GM18498 (cell line): Measurements from ENCODE around the gene NHLRC2.
"Not testable (repeated sequence)": the region's sequence is repeated elsewhere in the genome, so short reads cannot be mapped to it uniquely, and the experiment has no call there.

Source experiments
- ATAC-seq: cut with Tn5 transposase; IDR thresholded peaks from one replicate; pipeline ENCODE4 v1.9.1; 2021; ENCODE audit warnings: mild to moderate bottlenecking, moderate library complexity; ENCODE audit not compliant: unreplicated experiment

Gene NHLRC2

DNA sequence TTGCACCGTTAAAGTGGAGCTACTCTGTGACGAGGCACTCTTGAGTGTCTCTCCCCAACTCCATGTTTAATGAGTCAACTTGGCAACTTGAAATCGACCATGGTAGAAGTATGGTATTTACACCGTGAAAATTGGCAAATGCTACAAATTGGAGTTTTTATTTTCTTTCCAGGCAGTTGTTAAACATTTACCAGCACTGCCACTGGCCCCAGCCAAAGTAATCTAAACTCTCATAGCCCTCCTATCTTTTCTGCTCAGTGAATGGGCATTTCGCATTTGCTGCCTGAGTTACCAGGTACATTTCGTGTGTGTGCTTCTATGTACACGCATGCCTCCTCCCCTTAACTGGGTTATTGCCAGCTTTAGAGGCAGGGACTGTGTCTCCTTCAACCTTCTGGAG lies 83.3 kb downstream of the NHLRC2 start:
- ATAC-seq = no peak

DNA sequence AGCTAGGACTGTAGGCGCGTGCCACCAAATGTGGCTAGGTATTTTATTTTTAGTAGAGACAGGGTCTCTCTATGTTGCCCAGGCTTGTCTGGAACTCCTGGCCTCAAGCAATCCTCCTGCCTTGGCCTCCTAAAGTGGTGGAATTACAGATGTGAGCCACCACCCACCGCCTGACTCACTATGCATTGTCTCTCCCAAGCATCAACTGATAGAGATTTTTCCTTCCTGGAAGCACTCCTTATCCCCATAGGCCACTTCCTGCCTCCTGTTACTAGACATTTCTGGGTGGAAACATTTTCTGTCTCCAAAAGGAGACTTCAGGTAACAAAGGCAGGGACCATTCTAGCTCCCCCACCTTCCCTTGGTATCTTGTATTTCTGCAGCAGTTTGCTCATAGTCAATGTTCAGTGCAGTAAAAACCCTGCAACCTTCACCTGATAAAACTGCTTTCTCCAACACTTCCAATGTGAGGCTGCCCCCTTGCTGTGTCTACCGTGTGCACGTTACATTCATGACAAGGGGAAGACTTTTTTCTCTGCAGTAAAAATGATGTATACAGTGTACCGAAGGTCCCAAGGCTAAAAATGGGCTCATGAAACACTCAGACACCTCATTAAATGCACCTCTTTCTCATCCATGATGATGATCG lies 84.9 kb downstream of the NHLRC2 start:
- ATAC-seq = no peak

DNA sequence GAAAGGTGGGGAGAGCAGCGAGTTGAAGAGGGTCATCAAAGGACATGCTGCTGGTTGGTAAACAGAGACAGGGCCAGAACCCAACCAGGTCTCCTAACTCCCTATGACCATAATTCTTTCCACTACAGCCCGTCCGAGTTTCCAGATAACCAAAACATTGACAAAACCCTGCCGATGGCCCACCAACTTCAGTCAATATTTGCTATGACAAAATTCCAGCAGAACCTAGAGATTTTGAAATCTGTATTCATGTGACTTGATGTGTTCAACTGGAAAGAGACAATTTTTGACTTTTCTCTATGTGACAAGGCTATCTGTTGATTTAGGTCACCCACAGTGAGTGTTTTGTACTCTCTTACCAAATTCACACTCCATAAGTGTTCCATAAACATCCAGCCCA lies 86.7 kb downstream of the NHLRC2 start:
- ATAC-seq = no peak

DNA sequence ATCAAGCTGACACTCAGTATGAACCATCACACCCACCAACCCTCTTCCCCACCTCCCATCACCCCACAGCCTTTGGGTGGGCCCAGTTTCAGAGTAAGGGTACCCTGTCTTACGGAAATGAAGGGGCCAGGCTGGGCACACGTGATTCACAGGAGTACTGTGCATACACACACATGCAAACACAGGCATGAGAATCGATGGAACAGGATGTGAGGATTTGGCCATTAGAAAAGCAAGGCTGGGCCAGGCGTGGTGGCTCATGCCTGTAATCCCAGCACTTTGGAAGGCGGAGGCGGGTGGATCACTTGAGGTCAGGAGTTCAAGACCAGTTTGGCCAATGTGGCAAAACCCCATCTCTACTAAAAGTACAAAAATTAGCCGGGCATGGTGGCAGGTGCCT lies 88.7 kb downstream of the NHLRC2 start:
- not testable (repeated sequence) for ATAC-seq

DNA sequence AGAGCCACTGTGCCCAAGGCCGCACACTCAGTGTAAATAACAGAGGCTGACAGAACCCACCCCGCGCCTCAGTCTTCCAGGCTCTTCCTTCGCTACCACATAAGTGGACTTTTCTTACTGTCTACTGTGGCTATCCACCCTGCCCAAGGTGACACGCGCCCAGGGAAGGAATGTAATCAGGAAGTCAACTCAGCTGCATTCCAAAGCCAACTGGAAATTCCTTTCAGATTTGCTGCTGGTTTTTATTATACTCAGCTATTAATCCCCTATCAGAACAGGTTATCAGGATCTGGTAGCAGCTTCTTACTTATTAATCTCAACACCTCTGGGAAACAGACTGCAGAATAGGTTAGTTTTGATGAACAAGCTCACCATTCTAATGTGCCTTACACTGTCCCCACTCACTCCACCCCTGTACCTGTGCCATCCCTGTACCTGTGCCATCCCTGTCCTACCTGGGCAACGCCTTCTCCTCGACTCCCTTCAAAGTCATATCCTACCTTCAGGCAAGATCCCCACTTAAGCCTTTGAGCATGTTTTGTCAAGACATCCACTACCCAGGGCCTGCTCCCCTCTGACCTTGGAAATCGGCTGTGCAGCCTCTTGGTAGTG lies 90.7 kb downstream of the NHLRC2 start:
- no peak for ATAC-seq

DNA sequence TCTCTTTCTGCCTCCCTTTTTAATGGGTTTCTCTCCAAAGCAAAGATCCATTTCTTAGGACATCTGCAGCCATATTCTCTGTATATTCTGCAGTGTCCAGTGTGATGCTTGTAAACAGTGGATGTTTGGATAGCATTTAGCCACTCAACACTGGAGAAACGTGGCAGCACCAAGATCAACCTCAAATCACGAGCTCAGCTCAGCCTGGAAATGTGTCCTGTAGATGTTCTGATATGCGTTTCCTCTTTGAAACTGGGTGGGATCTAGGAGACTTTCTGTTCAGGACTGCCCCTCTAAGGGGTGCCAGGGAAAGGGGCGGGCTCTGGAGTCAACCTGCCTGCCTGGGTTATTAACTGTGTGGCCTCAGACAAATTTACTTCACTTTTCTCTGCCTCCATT lies 91.2 kb downstream of the NHLRC2 start:
- no peak for ATAC-seq

DNA sequence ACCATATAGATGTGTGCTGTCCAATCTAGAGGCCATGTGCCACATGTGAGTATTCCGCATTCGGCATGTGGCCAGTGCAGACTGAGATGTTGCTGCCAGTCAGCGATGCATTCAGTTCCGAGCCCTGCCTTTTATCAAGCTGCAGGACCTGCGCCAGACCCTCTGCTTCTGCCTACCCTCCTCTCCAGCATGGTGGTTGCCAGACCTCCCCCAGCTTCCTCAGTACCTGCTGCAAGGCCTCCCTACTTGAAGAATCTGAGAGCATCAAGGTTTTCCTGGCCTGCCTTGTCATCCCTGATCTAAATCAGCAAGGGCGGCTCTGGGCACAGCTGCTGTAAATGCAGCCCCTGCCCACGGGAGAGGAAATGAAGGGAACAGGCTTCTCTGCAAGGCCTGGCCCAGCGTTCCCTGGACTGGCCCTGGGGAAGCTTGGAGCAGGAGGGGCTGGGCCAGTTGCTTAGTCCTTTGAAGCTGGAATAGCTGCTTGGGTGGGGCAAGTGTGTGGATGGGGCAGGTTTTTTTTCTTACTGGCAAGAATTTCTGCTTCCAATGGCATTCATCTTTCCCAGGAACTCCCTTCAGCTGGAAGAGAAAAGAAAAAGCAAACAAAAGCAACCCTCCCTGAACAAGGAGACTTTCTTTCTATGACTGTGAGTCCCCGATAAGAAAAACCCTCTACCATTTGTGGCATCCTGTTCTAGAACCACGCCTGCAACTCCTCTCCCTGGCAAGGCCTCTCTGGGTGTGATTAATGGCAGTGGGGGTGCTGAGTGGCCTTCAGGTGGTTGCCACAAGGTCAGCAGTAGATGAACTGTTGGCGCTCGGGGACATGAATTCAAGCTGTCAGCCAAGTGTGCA lies 93.0 kb downstream of the NHLRC2 start:
- no peak for ATAC-seq

DNA sequence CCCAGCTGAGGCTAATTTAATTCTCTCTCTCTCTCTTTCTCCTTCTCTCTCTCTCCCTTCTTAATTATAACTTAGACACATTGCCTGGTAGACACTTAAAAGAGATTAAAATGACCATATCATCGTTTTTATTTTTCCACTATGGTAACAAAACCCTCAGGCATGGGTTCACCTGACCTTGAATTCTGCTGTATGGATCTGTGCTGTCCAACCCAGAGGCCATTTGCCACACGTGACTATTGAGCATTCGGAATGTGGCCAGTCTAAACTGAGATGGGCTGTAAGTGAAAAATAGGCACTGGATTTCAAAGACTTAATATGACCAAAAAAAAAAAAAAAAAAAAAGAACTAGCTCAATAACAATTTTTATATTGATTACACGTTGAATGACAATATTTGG lies 93.6 kb downstream of the NHLRC2 start:
- no peak for ATAC-seq

DNA sequence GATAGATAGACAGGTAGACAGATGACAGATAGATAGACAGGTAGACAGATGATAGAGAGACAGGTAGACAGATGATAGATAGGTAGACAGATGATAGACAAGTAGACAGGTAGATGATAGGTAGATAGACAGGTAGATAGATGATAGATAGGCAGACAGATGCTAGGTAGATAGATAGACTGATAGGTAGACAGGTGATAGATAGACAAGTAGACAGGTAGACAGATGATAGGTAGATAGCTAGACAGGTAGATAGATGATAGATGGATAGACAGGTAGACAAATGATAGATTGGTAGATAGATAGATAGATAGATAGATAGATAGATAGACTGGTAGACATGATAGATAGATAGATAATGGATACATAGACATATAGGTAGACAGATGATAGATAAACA lies 95.8 kb downstream of the NHLRC2 start:
- ATAC-seq = no peak

DNA sequence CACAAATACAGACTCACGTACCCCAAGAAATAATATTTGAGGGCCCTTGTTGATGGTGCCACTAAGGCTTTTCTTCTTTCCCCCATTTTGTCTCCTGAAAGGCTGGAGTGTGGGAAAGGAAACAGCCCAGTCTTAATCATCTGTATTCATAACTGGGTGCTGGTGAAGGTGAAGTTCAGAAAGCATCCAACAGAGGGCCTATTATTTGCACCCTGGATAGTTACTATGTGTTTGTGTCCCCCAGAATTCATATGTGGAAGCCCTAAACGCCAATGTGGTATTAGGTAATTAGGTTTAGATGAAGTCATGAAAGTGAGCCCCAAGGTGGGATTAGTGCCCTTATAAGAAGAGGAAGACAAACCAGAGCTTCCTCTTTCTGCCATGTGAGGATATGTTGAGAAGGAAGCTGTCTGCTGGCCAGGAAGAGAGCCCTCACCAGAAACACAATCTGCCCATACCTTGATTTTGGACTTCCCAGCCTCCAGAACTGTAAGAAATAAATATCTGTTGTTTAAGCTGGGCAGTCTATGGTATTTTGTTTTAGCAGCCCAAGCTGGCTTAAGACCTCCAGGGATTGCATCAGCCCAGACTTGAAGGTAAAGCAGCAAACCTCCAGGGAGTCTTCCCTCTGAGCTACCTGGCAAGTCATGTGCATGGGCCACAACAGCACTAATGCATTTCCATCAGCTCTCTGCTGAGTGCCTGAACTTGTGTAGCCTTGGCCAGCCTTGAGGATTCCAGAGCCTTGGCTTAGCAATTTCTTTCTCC lies 99.2 kb downstream of the NHLRC2 start:
- no peak for ATAC-seq

DNA sequence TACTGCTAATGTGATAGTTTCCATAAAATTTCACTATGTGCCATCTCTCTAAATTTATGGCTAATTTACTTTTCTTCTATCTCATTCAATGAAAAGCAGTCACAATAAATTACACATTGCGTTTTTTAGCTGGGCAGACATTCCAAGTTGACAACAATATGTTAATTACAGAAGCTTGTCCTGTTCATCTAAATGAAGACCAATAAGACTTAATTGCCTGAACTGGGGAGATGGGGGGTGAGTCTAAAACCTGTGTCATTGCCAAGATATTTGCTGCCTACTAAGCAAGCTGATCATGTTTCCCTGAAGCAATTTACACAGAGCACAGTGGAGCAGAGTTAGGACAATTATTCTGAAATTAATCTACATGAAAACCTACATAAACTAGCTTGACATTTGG lies 99.9 kb downstream of the NHLRC2 start:
- ATAC-seq = no peak

DNA sequence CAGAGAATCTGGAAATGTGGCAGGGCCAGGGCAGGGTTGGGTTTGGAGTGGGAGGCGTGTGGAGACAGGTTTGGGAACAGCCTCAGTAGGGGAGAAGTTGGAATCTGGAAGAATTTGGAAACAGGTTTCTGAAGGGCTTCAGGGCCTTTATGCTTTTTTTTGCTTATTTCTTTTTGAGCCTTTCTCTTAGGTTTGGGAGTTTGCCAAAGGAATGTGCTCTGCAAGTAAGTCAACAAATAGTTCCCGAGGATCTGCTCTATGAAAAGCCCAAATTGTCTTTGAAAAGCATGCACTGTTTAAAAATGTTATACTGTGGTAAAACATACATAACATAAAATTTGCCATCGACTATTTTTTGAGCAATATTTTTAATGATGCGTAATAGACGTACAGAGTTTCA lies 102.6 kb downstream of the NHLRC2 start:
- no peak for ATAC-seq

DNA sequence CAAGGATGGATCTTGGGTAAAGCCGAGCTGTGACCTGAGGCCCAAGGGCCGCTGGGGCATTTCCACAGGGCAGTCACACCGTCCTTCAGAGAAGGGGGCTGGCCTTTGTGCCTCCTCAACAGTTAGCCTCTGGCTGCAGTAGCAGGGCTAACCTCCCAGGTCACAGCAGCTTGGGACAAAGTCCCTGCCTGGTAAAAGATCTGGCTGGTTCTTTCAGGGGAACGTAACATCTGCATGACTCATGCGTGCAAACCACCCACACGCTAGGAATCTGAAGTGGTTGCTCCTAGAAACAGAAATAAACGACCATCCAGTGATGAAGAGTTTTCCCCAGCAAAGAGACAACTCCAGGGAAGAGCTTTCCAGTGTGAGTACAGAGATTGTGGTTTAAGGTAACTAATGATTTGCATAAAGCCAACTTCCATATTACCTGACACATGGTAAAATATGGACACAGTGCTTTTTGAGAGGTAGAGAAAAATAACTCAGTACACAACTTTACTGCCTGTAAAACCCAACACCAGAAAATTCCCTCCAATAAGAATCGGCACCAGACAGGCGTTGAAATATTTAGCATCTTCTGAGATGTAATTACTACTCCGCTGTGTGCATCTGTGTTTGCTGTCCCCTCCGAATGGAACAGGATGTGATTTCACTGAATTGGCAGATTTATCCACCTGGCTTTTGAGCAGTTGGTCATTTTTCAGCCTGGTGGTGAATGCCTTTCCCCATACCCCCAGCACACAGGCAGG lies 104.3 kb downstream of the NHLRC2 start:
- no peak for ATAC-seq

DNA sequence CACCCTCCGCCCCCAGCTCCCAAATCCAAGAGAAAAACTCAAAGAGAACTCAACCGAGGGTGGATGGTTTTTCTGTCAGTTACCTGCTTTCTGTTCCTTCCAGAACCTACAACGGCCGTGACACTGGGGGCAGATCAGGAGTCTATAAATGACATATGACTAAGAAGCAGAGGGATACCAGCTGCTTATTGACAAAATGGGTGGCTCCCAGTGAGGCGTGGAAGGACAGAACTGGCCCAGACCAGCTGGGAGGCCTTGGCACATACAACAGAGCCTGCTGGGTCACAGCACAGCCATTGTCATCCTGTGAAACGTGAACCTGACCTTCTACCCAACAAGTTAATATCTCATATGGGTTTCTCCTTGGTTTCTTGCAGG lies 104.9 kb downstream of the NHLRC2 start:
- ATAC-seq = peak; percentile 46

DNA sequence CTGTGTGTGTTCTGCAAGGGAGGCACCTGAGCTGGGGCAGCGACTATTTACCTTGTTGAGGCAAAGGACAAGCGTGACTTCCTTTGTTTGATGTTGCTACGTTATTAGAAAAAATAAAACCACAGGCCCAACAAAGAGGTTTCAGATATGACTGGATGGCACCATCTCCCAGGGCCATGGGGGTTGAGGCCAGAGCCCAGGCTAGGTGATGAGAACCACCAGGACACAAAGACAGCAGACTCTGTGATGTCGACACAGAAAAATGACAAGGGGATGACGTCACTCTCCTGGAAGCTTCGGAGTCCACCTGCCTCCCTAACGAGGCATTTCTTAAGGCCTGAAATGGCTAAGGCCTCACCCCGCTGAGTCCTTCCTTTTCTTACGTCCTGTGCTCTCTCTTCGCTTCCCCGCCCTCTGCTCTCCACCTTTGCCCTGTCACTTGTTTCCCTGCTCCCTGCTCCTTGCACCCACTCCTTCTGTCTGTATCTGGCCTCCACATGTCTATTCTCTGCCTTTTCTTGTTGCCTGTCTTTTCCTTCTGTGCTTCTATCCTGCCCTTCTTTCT lies 106.2 kb downstream of the NHLRC2 start:
- ATAC-seq = peak; percentile 56

DNA sequence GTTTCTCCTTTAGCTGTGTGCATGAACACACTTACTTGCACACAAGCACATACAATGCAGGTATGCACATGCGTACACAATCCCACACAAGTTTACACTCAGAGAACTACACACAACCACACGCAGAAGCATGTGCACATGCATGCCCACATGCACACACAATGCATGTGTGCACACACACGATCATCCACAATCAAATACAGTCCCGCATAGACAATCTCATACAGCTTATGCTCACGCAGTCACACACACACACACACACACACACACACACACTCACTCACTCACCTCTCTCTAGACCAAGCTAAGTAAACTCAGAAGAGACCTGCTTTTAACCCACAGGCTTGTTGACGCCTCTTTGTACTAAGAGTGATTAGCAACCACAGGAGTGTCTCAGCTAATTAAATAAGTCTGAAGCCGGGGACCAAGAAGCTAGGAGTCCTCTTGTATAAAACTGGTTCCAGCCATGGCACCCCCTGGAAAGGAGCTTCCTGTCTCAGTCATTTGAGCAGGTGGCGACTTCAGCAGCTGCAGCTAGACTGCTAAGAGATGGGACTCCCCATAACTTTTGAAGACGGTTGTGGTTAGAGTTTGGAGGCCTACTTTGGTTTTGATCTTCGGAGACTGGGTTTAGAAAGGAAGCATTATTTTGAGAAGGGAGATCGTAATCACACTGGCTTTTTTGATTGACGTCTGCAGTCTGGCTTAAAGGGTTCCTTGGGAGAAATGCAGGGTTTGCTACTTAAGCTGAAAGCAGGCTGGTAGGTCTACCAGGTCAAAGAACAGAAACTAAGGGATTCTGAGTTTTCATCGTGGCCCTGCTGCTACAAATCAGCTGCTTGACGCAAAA lies 106.9 kb downstream of the NHLRC2 start:
- ATAC-seq = peak; percentile 59

DNA sequence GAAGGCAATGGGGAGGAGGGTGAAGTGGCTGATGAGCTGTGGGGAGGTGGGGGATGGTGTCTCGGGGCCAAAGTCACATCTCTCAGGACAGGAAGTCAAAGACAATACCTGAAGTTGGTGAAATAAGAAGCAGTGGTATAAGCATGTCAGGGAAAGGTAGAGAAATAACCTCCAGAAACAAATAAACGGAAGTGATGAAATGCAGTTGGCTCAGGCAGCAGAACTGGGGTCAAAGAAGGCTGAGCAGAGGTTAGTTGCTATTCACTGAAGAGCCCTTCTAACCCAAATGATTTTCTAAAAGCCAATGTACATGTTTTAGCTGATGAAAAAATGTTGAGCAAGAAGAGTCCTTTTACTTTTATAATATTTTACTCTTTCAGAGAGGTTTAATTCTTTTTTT lies 110.6 kb downstream of the NHLRC2 start:
- ATAC-seq = no peak

DNA sequence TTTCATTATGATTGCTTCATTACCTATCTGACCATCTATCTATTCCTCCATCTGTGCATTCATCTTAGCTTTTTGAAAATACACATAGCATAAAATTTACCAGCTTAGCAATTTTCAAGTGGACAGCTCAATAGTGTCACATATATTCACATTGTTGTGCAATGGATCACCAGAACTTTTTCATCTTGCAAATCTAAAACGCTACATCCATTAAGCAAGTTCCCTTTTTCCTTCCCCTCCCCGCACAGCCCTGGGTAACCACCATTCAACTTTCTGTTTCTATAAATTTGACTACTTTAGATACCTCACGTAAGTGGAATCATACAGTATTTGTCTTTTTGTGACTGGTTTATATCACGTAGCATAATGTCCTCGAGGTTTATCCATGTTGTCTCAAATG lies 111.2 kb downstream of the NHLRC2 start:
- ATAC-seq = no peak
